Esophagus mucosa (tissue), 1 donor: ENCODE results near the gene KCNH2. TPM values are rescaled to one million over a fixed set of nuclear protein-coding genes. Genes with fewer than 3 reads are reported as not detected.
"Not testable (repeated sequence)": the region's sequence is repeated elsewhere in the genome, so short reads cannot be mapped to it uniquely, and the experiment has no call there.

Experiments
- ATAC-seq: fragments of 200-7000 bp; cut with Tn5 transposase; one replicate; pipeline ENCODE4 v1.9.1; 2020
- total RNA-seq: library from RNA; stranded (reverse); gene quantifications from one replicate; pipeline ENCODE4 v1.2.4, GENCODE V29; 2023
- donor health status: DM: yes; HTN: yes; CAD: no.

KCNH2 gene, protein sequence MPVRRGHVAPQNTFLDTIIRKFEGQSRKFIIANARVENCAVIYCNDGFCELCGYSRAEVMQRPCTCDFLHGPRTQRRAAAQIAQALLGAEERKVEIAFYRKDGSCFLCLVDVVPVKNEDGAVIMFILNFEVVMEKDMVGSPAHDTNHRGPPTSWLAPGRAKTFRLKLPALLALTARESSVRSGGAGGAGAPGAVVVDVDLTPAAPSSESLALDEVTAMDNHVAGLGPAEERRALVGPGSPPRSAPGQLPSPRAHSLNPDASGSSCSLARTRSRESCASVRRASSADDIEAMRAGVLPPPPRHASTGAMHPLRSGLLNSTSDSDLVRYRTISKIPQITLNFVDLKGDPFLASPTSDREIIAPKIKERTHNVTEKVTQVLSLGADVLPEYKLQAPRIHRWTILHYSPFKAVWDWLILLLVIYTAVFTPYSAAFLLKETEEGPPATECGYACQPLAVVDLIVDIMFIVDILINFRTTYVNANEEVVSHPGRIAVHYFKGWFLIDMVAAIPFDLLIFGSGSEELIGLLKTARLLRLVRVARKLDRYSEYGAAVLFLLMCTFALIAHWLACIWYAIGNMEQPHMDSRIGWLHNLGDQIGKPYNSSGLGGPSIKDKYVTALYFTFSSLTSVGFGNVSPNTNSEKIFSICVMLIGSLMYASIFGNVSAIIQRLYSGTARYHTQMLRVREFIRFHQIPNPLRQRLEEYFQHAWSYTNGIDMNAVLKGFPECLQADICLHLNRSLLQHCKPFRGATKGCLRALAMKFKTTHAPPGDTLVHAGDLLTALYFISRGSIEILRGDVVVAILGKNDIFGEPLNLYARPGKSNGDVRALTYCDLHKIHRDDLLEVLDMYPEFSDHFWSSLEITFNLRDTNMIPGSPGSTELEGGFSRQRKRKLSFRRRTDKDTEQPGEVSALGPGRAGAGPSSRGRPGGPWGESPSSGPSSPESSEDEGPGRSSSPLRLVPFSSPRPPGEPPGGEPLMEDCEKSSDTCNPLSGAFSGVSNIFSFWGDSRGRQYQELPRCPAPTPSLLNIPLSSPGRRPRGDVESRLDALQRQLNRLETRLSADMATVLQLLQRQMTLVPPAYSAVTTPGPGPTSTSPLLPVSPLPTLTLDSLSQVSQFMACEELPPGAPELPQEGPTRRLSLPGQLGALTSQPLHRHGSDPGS
- 0.20 TPM for total RNA-seq

DNA sequence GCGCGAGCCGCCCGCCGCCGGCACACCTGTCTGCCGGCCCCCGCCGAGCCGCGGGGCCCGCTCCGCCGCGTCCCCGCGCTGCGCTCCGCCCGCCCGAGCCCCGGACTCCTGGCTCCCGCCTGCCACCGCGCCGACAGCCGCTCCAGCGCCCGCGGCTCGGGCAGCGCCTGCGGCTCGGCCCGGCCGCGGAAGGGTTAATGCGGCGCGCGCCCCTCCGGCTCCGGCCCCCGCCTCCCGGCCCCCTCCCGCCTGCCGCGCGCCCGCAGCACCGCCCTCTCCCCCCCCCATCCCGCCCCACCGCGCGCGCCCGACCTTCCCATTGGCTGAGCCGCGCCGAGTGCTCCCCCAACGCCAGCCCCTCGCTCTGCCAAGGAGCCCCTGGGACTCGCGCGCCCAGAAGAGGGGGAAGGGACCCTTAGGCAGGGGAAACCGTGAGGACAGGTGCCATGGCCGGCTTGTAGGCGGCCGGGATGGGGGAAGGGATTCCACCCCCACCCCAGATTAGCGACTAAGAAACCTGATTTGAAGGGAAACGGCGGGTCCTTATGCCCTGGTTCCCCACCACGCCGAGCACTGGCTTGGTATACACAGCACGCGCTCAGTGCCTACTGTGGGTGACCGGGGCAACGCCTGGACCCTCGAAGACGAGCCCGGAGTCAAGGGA lies at the start of gene KCNH2:
KCNH2 (minus strand) TSS at position 196 of the 664 bp plus-strand sequence. CDS start 408 bp downstream, outside the sequence.
- no peak for ATAC-seq

DNA sequence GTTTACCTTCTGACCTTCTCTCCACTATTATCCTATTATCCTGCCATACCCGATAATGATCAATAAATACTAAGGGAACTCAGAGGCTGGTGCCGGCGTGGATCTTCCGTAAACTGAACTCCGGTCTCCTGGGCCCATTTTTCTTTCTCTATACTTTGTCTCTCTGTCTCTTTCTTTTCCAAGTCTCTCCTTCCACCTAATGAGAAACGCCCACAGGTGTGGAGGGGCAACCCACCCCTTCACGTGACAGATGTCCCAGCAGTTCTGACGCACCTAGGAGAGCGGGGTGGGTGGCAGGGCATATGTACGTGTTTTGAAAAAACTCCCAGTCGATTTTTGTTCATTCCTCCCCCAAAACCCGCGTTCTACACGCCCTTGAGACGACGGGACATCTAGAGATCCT lies 49.6 kb upstream of the KCNH2 start:
- peak; percentile 4 for ATAC-seq

DNA sequence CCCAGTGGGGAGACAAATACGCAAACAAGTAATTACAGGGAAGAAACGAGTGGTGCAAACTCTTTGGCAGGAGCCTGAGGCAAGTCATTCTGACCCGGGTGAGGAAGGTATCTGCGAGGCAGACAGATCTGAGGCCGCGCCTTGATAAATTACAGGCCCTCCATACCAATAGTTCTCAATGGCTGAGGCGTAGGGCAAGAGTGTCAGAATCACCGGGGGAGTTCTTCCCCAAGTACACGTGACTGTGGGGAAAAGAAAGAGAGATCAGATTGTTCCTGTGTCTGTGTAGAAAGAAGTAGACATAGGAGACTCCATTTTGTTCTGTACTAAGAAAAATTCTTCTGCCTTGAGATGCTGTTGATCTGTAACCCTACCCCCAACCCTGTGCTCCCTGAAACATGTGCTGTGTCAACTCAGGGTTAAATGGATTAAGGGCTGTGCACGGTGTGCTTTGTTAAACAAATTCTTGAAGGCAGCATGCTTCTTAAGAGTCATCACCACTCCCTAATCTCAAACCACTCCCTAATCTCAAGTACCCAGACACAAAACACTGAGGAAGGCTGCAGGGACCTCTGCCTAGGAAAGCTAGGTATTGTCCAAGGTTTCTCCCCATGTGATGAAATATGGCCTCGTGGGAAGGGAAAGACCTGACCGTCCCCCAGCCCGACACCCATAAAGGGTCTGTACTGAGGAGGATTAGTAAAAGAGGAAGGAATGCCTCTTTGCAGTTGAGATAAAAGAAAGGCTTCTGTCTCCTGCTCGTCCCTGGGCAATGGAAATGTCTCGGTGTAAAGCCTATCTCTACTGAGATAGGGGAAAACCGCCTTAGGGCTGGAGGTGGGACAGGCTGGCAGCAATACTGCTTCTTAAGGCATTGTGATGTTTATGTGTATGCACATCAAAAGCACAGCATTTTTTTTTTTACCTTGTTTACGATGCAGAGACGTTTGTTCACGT lies 48.9 kb upstream of the KCNH2 start:
- ATAC-seq, result not testable (repeated sequence)

DNA sequence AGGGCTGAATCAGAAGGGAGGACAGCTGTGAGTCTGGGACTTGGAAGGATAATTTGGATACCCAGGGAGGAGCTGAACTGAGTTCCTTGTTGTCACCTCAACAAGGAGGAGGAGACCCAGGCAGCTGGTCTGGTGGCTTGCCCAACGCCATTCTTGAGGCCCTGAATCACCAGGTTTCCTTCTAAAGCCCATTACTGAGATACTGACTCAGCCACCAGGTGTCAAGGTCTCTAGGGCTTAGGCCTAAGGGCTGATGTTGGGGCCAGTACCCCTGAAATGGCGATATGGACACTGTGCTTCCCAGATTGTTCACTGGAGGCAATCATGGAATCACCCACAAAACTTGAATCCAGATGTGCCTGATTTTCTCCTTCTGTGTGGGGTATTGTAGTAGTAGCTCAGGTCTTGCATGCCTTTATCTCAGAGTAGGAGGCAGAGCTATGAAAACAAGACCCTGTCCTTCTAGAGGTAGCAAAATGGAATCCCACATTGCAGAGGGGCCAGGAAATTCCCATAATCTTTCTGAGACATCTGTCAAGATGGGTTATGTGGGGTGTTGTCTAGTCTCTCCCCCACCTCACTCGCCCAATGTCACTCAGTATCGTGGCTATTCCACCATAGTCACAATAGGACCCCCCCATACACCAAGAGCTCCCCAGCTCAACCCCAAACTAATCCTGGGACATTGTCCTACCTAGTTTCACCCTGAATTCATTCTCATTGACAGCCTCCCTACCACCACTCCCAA lies 48.0 kb upstream of the KCNH2 start:
- ATAC-seq, result peak; percentile 51

DNA sequence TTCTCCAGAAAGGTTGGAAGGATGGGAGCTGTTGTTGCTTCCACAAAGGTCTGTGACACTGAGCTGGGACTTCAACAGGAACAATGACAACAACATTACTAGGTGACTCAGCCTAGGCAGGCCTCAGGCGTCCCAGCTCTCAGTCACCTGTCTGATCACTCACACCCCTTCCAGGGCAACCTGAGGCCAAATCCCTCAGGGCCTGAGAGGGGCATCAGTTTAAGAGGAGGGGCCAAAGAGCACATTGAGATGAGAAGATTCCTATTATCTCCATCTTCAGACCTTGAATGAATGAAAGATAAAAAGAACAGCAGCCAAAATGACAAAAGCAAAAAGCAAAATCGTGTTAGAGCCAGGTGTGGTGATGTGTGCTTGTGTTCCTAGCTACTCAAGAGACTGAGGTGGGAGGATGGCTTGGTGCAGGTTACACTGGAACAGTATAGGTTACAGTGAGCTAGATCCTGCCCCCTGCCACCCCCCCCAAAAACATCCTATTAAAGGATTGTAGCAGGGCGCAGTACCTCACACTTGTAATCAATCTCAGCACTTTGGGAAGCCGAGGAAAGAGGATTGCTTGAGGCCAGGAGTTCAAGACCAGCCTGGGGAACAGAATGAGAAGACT lies 46.4 kb upstream of the KCNH2 start, which contains the start of gene ATG9B:
ATG9B (minus strand) TSS at position 60 of the 622 bp plus-strand sequence. CDS start 71 bp downstream, outside the sequence.
- peak; percentile 30 for ATAC-seq

DNA sequence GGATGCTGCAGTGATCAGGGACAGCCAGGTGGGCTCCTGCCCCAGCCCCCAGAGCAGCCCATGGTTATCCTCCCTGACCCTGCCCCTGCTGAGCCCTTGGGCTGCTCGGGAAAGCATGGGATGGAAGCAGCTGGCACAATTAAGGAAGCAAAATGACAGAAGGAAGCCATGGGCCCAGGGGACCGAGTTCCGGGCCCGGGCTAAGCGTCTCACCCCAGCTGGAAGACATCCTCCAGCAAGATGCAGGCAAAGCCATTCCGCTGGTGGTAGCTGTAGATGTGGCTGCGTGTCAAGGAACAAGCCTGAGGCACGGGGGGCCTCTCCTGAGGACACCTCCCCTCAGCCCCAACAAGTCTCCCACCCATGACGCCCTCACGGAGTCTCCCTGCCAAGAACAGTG lies 45.1 kb upstream of the KCNH2 start:
- ATAC-seq, result no peak

DNA sequence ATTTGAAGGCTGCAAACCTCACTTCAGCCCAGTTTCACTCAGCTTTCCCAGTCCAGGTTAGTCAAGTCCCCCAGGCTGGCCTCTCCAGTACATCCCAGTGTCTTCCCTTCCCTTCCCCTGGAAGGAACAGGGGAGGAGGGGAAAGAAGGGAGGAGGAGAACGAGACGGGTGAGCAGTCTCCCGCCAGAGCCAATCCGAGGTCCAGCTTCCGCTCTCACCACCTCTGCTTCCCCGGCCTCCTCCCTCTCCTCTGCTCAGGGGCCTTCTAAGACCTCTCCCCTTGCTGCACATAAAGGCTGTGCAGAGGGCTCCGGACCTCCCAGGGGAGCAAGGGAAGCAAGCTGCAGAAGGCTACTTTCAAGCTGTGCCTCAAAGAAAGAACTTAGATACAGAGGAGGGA lies 42.1 kb upstream of the KCNH2 start:
- ATAC-seq, result no peak

DNA sequence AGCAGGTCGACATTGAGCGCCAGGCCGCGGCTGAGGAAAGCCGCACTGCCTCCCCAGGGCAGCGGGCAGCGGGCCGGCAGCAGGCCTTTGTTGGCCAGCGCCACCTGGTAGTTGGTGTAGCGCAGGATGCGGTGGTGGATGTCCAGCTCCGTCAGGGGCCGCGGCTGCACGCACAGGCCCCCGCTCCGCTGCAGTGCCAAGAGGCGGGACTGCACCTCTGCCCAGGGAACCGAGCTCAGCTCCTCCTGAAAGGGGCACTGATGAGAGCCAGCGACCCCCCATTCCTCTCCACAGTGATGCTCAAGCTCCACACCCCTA lies 41.0 kb upstream of the KCNH2 start:
- no peak for ATAC-seq

DNA sequence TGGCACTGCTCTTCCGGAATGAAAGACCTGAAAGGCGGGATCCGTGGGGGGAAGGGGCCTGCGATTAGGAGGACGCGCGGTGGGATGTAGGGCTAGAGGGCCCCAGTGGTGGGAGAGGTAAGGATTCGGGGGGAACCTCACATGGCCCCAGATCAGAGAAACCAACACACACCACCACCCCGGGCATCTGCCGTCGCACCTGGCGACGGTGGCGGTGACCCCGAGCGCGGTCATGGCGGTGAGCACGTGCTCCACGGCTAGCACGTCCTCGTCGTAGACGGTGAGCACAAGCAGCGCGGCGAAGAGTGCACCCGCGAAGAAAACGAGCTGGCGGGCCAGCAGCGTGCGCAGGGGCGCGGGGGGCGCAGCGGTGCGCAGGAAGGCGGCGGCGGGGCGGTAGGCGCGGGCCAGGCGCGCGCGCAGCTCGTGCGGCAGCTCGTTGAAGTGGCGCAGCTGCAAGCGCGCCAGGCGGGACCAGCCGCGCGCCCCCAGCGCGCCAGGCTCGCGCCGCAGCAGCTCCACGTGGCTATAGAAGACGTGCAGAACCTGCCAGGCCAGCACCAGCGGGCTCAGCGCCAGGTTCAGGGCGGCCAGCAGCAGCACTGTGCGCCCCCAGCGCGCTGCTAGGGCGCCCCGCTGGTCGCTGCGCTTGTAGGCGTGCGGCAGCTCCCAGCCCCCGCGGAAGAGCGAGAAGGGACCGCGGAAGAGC lies 40.5 kb upstream of the KCNH2 start:
- peak; percentile 47 for ATAC-seq

DNA sequence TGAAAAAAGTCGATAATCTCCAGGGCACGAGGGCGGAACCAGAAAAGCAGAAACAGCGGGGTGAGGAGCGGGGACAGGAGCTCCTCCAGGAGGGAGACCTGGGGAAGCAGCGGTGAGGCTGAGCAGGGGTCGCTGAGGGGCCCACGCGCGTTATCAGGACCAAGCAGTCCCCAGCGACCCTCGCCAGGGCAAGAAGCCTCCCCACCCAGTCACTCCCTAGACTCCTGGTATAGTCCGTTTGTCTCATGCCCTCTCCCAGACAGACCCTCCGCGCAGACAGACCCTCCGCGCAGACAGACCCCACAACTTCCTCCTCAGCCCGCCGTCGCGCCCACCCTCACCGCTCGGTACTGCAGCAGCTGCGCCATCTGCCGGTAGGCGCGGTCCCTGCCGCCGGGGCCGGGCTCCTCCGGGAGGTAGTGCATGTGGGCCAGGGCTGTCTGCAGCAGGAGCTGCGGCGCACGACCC lies 39.9 kb upstream of the KCNH2 start:
- peak; percentile 53 for ATAC-seq

DNA sequence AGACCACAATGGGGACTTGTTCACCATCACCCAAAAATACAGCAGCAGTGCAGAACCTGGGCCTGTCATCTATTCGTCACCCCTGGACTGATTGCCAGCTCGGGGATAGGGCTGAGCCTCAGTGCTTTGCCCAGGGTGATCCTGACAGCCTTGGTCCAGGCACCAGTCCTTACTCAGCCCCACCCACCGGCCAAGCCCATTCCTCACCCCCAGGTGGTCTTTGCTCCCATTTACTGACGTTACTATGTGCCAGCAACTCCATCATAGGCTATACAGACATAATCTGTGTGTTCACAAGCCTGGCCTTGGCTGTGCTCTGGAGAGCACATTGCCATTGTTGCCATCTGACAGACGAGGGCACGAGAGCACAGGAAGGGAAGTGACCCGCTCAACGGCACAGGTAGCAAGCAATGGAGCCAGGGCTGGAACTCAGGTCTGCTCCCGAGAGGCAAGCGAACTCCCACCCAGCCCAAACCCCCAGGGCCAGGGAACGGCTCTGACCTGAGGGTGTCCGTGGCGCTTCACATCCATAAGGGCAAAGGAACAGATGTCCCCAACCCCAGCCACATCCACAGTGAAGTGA lies 39.3 kb upstream of the KCNH2 start:
- no peak for ATAC-seq

DNA sequence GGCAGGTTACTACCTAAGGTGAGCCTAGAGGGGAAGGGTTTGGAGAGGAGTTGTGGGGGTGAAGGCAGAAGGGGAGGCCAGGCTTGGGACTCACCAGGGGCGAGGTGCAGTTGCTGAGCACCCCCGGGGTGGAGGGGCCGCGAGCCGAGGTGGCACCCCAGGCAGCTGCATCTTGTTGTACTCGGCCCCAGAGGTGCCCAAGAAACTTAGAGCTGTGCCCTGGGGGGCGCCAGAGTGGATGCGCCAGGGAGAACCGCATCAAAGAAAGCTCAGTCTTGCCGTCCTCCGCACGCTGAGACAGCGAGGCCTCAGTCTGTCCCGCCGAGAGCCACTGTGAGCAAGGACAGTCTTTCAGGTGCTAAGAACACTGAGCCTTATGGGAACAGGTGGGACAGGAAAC lies 38.8 kb upstream of the KCNH2 start:
- no peak for ATAC-seq

DNA sequence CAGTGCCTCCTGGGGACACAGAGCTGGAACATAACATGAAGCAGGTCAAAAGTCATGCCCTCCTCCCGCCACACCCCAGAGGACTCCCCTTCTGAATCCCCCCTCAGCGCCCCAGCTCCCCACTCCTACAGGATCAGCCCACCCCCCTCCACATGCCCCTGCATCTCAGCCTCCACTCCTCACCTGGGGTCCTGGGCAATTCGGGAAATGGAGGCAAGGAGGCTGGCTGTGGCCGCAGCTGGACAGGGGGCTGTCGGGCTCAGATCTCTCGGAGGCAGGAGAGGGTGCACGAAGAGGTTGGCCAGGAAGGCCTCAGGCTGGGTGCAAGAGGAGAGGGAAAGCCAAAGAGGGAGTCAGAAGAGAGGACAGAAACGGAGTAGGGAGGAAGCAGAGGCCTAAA lies 38.4 kb upstream of the KCNH2 start:
- ATAC-seq, result no peak

DNA sequence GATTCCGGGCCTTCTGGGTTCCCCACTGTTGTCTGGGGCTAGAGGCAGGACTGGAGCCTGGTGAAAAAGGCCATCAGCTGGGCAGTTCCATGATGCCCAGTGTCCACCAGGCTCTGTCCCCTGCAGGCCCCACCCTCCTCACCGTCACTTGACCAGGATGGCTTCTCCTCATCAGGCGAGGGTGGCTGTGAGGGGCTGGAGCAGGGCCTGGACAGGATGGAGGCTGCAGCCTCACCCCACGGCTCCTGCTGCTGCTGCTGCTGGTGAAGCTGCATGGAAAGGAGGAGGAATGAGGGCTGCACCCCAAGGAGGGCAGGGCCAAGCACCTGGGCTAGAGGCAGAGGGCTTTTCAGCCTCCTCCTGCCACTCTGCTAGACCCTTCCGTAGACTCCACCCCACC lies 37.8 kb upstream of the KCNH2 start:
- ATAC-seq, result no peak

DNA sequence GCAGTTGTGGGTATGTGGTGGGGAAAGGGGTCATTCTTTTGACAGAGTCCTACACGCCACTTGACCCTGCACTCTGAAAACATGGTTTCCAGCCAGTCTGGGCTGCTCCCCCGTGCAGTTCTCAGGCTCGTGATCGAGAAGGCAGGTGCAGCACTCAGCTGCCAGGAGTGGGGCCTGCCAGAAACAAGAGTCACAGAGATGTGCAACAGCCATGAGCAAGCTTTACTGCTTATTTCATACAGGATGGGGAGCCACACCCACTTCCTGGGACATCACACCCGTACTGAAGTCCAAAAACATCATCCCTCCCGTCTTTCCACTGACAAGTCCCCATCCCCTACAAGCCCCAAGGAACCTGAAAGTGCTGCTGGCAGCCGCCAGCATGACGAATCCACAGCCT lies 36.8 kb upstream of the KCNH2 start:
- peak; percentile 43 for ATAC-seq

DNA sequence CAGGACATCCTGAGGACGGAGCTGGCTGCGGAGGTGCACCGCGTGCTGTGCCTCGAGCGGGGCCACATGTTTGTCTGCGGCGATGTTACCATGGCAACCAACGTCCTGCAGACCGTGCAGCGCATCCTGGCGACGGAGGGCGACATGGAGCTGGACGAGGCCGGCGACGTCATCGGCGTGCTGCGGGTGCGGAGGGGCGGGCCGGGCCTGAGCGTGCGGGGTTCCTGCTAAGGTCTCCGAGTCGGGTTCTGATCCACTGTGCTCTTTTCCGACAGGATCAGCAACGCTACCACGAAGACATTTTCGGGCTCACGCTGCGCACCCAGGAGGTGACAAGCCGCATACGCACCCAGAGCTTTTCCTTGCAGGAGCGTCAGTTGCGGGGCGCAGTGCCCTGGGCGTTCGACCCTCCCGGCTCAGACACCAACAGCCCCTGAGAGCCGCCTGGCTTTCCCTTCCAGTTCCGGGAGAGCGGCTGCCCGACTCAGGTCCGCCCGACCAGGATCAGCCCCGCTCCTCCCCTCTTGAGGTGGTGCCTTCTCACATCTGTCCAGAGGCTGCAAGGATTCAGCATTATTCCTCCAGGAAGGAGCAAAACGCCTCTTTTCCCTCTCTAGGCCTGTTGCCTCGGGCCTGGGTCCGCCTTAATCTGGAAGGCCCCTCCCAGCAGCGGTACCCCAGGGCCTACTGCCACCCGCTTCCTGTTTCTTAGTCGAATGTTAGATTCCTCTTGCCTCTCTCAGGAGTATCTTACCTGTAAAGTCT lies 35.8 kb upstream of the KCNH2 start:
- ATAC-seq, result peak; percentile 9

DNA sequence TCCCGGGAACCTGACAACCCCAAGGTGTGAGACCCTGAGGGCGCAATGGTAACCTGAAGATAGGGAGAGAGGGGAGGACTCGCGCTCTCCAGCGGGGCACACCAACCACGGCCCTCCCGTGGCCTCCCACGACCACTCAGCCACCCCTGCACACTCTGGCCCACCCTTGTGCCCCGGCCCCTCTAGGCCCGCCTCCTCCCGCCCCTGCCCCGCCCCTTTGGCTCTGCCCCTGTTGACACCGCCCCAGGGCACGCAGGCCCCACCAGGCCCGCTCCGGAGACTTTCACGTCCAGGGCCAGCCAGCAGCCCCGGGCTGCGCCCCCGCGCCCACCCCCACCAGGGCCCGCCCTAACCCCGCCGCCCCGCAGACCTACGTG lies 35.2 kb upstream of the KCNH2 start:
- no peak for ATAC-seq

DNA sequence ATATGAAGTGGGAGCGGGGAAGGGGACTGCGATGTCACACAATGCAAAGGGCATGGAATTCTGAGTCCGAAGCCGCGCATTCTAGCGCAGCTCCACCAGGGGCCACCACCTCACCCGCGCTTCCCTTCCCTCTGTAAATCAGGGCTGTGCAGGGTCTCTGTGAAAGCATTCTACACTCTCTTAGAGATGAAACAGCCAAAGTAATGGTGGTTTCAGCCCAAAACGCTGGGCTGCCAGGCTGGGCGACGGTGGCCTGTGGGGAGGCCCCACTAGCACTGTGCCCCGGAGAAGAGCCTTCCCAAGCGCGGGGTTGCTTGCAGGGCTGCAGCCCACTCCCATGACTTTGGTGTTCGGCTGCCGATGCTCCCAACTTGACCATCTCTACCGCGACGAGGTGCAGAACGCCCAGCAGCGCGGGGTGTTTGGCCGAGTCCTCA lies 34.8 kb upstream of the KCNH2 start:
- ATAC-seq, result no peak
